ENCODE measurements around the gene NHSL2.
"Not testable (repeated sequence)": the region's sequence is repeated elsewhere in the genome, so short reads cannot be mapped to it uniquely, and the experiment has no call there.

NHSL2 gene

GRCh38 chrX:72145181-72145580 is 234.5 kb downstream of the NHSL2 start:
- no peak for DNase-seq (ENCODE audit: low read depth)
- TF ChIP-seq, protein P1, sequence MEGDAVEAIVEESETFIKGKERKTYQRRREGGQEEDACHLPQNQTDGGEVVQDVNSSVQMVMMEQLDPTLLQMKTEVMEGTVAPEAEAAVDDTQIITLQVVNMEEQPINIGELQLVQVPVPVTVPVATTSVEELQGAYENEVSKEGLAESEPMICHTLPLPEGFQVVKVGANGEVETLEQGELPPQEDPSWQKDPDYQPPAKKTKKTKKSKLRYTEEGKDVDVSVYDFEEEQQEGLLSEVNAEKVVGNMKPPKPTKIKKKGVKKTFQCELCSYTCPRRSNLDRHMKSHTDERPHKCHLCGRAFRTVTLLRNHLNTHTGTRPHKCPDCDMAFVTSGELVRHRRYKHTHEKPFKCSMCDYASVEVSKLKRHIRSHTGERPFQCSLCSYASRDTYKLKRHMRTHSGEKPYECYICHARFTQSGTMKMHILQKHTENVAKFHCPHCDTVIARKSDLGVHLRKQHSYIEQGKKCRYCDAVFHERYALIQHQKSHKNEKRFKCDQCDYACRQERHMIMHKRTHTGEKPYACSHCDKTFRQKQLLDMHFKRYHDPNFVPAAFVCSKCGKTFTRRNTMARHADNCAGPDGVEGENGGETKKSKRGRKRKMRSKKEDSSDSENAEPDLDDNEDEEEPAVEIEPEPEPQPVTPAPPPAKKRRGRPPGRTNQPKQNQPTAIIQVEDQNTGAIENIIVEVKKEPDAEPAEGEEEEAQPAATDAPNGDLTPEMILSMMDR (conservative IDR thresholded peaks at IDR 0.05; ENCODE audit: low read depth, low read length) = no peak
- H3K4me3 ChIP-seq (ENCODE audit: low read length) = no peak overlapping the region

DNA sequence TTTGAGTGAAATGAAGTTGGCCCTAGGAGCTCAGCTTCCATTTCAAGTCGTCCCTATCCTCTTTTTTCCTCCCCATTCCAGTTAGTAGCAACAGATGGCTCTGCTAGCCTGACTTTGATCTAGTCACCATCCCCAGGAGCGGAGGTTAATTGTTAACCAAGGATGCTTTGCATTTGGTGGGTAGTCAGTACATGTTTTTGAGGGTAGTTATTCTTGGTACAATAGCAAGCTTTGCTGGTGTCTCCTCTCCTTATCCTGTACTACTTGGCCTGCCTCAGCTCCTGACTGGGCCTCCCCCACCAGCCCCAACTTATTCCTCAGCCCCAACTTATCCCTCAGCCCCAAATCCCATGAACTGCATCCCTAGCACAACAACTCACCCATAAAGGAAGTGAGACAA is 235.9 kb downstream of the NHSL2 start:
- TF ChIP-seq, protein P1 (conservative IDR thresholded peaks at IDR 0.05; ENCODE audit: low read depth, low read length) = no peak
- no peak overlapping the region for H3K4me3 ChIP-seq (ENCODE audit: low read length)
- DNase-seq (ENCODE audit: low read depth) = no peak

GRCh38 chrX:72158773-72159172 is 248.1 kb downstream of the NHSL2 start:
- DNase-seq (ENCODE audit: low read depth) = no peak
- TF ChIP-seq, protein P1 (conservative IDR thresholded peaks at IDR 0.05; ENCODE audit: low read depth, low read length) = no peak
- H3K4me3 ChIP-seq (ENCODE audit: low read length) = no peak overlapping the region

DNA sequence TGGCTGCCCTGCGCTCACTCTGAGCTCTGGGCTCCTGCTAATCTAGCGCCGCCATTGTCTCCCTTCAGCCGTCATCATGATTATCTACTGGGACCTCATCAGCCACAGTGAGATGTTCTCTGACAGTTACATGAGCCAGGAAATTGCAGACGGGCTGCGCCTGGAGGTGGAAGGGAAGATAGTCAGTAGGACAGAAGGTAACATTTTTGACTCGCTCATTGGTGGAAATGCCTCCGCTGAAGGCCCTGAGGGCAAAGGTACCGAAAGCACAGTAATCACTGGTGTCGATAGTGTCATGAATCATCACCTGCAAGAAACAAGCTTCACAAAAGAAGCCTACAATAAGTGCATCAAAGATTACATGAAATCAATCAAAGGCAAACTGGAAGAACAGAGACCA is 249.1 kb downstream of the NHSL2 start:
- no peak for DNase-seq (ENCODE audit: low read depth)
- TF ChIP-seq, protein P1 (conservative IDR thresholded peaks at IDR 0.05; ENCODE audit: low read depth, low read length) = no peak
- H3K4me3 ChIP-seq (ENCODE audit: low read length) = no peak overlapping the region

GRCh38 chrX:72165551-72165950 is 254.9 kb downstream of the NHSL2 start:
- DNase-seq (ENCODE audit: low read depth) = no peak
- TF ChIP-seq, protein P1 (conservative IDR thresholded peaks at IDR 0.05; ENCODE audit: low read depth, low read length) = no peak

DNA sequence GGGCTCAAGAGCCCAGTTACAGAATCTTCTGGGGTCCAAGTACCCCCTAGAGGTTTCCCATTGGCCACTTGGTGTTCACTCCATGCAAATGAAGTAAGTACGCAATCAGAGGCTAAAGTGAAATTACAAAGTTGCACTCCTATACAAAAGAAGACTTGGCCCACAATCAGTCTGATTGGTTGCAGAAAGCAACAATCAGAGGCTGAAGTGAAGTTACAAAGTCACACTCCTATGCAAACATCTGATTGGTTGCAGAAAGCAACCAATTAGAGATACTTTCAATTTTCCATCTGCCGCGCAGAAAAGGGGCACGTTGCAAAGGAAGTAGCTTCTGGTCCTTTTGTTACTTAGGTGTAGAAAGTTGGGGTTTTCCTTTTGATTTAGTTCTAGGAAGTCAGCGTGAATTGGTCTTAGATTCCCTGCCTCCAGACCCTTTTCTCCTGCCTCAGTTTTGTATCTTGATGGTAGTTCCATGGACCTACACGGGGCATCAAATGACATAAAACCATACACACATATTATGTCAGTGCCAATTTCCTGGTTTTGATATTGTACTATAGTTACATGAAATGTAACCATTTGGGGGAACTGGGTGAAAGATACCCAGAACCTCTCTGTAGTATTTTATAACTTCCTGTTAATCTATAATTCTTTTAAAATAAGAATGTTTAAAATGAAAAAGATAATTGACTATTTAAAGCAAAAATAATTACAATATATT is 258.5 kb downstream of the NHSL2 start:
- no peak for DNase-seq (ENCODE audit: low read depth)
- no peak overlapping the region for H3K4me3 ChIP-seq (ENCODE audit: low read length)
- TF ChIP-seq, protein P1 (conservative IDR thresholded peaks at IDR 0.05; ENCODE audit: low read depth, low read length) = no peak

More at GRCh38 chrX:72165551-72165950, 254.9 kb downstream of the NHSL2 start:
- H3K4me3 ChIP-seq (ENCODE audit: low read length) = no peak overlapping the region

- not testable (repeated sequence) for H3K4me3 ChIP-seq (ENCODE audit: low read length); DNase-seq (ENCODE audit: low read depth)
Measured at GRCh38 chrX:72176289-72176688, 265.6 kb downstream of the NHSL2 start.

All from retinal pigment epithelial cell (primary cell).